GM21737 (cell line): ENCODE measurements around the gene HARS1.
"Not testable (repeated sequence)": the region's sequence is repeated elsewhere in the genome, so short reads cannot be mapped to it uniquely, and the experiment has no call there.

Experiments
- ATAC-seq: cut with Tn5 transposase; IDR thresholded peaks from one replicate; pipeline ENCODE4 v1.9.1; 2021; ENCODE audit warnings: mild to moderate bottlenecking, moderate library complexity; ENCODE audit not compliant: unreplicated experiment

Gene HARS1

DNA sequence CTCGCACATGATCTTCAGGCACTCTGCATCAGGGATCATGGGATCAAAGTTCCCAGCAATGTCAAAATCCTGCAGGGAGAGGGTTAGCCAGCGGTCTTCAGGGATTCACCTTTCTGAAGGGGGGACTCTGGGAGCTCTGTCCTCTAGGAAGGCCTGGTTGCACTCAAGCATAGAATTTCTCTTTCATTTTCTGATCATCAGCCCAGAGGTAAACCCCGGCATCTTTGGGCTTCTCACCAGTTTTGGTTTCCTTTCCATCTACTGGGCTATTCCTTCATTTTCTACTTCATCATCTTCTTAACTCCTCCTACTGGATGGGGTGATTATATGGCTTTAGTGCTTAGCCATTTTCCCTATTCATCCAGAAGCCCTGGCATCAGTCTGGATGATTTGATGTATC, 13.2 kb downstream of the HARS1 start:
- peak; percentile 60 for ATAC-seq

DNA sequence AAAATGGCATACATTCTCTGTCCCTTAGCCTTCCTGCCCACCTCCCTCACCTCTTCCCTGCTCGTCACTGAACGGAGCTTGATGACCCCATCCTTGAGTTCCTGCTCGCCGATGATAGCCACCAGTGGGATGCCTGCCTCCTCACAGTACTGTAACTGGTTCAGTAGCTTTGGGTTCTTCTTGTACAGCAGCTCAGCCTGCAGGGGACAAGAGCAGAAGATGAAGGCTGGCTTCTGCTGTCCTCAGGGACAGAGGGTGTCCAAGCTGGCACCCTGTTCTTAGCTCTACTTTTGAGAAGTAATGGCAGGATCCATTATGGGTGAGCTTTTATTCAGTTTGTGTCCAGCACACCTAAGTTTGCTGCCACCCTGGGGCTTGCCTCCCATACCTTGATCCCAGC, 16.5 kb downstream of the HARS1 start:
- no peak for ATAC-seq

GRCh38 chr5:140674211-140674610, 17.0 kb downstream of the HARS1 start:
- ATAC-seq: no peak

- ATAC-seq: no peak
Observed at GRCh38 chr5:140673187-140673976, 17.8 kb downstream of the HARS1 start, which contains the start of gene DND1. Gene DND1, minus strand, starts transcription at chr5:140673576. Its CDS starts 34 bp downstream, at chr5:140673542.

DNA sequence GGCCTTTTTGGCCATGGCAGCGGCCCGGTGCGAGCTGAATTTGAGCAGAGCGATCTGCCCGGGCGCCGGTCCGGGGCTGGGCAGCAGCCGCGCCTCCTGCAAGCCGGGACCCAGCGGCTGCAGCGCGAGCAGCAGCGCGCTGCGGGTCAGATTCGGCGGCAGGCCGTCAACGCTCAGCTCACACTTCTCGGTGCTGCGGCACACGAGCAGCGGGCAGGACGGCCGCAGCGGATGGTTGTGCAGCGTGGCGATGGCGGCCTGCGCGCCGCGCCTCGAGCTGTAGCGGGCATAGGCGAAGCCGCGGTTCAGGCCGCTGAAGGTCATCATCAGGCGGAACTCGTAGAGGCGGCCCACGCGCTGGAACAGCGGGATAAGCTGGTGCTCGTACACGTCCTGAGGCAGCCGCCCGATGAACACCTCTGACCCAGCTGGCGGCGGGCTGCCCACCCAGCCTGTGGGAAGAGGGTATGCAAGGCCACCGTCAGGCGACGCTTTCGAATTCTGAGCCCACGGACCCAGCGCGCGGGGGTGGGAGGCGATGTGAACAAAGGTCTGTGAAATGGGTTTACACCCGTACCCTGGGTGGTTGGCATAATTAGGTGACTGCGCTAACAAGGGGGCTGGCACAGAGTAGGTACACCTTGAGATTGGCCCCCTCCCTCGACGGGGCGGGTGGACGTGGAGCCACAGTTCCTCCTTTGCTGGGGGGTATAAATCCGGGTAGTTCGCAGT, 18.5 kb downstream of the HARS1 start:
- no peak for ATAC-seq

DNA sequence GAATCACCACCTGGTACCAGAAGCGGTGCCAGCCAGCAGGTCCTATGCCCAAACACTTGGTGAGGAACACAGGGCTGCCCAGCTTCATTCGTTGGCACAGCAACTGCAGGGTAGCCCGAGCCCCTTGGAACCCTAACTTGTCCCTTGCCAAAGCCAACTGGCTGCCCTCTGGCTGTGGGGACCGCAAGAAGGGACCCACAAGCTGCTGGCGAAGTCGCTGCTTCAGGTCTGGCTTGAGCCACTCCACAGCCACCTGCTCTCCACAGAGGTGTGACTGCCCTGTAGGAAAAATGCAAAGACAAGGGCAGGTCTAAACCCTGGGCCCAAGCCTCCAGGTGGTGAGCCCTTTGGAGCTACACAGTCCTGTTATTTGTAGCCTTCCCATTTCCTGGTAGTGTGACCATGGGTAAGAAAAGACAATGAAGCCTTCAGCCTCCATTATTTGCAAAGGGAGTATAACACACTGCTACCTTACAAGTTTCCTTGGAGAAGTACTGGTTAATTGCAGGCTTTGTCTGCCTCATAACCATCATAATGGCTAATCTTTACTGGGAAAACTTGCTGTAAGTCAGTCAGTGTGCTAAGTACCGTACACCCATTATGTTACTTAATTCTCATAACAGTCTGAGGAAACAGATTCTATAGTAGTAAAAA, 19.6 kb downstream of the HARS1 start:
- ATAC-seq: no peak

GRCh38 chr5:140671035-140671434, 20.1 kb downstream of the HARS1 start:
- not testable (repeated sequence) for ATAC-seq

GRCh38 chr5:140664359-140665119, 26.6 kb downstream of the HARS1 start, which contains the start of gene WDR55:
Gene WDR55, plus strand, starts transcription at chr5:140664904. Its CDS starts 9 bp downstream, at chr5:140664913.
- ATAC-seq: peak; percentile 97

DNA sequence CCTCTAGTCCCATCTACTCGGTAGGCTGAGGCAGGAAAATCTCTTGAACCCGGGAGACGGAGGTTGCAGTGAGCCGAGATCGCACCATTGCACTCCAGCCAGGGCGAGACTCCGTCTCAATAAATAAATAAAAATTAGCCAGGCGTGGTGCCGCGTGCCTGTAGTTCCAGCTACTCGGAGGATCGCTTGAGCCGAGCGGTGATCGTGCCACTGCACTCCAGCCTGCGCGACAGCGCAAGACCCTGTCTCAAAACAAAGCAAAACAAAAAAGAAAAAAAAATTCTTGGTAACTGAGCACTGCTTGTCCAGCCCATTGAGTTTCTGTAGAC, 27.2 kb downstream of the HARS1 start:
- no peak for ATAC-seq

- ATAC-seq: not testable (repeated sequence)
Observed at GRCh38 chr5:140660371-140660770, 30.8 kb downstream of the HARS1 start.

DNA sequence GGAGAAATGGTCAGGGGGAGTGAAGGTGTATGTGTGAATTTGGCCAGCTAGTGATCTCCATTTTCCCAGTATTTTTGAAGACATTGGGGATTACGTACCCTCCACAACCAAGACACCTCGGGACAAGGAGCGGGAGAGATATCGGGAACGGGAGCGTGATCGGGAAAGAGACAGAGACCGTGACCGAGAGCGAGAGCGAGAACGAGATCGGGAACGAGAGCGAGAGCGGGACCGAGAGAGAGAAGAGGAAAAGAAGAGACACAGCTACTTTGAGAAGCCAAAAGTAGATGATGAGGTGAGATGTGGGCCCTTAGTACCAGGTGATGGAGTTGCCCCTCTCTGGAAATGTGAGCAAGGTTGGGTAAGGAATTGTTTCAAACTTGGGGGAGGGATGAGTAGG, 32.3 kb downstream of the HARS1 start:
- no peak for ATAC-seq

GRCh38 chr5:140647042-140647419, 44.1 kb downstream of the HARS1 start:
- peak; percentile 34 for ATAC-seq

DNA sequence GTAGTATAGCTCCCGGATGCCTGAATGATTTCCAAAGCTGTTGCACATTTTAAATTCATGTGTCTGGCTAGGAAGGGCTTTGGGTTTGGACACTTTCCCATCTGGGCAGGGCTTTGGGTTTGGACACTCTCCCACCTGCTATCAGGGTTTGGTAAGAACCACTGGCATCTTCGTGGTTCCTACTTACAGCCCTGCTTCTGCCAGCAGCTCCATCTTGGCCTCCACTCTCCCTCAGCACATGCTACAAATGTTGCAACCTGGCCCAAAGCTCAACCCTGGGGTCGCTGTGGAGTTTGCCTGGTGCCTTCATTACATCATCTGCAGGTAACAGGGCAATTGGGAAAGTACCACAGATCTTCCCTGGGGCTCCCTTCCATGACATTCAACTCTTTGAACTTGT, 48.5 kb downstream of the HARS1 start:
- no peak for ATAC-seq

- ATAC-seq: no peak
Observed at GRCh38 chr5:140641716-140642115, 49.5 kb downstream of the HARS1 start.

GRCh38 chr5:140639148-140639981, 51.8 kb downstream of the HARS1 start, which contains the start of gene TMCO6:
Gene TMCO6, plus strand, starts transcription at chr5:140639451. Its CDS starts 77 bp downstream, at chr5:140639528.
- ATAC-seq: peak; percentile 94

DNA sequence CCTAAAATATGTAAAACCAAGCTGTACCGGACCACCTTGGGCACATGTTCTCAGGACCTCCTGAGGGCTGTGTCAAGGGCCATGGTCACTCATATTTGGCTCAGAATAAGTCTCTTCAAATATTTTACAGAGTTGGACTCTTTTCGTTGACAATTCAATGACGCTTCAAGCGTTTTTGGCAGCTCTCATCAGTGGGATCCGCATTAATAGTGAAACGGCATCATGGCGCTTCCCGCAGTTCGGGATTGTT, 52.3 kb downstream of the HARS1 start:
- not testable (repeated sequence) for ATAC-seq

DNA sequence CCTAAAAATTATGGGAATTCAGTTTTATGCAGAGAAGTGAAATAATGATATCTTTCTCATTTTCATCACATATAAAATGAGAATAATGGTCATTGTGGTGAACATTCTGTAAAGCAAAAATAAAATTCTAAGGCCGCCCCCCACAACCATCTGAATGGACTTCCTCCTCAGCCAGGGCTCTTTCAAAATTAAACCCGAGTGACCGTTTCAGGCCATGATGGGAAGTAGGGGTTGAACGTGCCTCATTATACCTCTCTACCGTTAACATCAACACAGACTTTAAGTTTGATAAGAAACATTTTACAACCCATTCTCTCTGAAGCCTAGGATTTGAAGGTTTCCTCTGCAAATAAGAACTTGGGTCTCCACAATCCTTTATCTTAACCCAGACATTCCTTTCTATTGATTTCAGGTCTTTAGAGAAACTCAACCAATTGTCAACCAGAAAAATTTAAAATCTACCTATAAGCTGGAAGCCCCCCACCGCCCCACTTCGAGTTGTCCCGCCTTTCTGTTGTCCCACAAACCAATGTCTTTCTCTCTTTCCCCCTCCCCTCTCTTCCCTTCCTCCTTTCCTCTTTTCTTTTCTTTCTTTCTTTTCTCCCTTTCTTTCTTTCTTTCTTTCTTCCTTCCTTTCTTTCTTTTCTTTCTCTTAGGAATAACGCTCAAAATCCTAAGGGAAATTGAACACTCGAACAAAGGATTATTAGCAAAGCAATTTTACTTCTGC, 53.6 kb downstream of the HARS1 start:
- no peak for ATAC-seq

DNA sequence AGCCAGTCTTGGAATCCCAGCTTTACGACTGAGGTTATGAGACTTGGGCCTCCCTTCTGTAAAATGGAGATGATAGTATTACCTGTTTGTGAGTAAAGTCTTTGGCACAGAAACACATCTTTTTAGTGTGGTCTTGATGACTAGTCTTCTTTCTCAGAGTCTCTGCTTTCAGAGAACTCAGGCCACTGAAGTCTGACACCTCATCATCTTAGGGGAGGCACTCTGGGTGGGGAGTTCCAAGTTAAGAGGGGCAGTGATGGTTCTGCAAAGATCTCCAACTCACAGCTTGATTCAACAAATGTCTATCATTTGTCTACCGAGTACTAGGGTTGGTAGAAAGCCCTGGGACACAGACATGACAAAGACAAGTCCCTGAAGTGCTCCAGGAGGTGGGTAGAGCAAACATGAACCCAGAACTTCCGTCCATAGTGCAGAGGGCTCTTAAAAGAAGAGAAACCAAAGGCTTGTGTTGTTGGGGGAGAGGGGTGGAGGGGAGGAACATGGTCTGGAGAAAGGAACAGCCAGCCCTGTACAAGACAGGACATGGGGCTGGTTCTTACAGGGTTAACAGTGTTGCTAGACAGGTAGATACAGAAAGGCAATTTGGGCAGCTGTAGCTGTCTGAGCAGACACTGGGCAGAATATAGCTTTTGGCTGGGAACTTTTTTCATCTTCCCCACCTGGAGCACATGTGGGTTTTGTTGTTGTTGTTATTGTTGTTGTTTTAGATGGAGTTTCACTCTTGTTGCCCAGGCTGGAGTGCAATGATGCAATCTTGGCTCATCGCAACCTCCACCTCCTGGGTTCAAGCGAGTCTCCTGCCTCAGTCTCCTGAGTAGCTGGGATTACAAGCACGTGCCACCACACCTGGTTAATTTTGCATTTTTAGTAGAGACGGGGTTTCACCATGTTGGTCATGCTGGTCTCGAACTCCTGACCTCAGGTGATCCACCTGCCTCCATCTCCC, 55.6 kb downstream of the HARS1 start:
- ATAC-seq: no peak
